ENCODE data around the gene PPM1L. TPM values are rescaled to one million over a fixed set of nuclear protein-coding genes. Genes with fewer than 3 reads are reported as not detected.

PPM1L gene
- total RNA-seq, 1 donor from 2014 or later, result 8.5 TPM

- no peak for TF ChIP-seq CTCF (IDR thresholded peaks at IDR 0.05)
- Mint-ChIP-seq H3K9me3 (ENCODE audit: low read depth) (no peaks in the 10 kb centered on the region), H3K27me3 (ENCODE audit: low read depth) (peaks cover 20% of the 10 kb centered on the region), H3K27ac (ENCODE audit: unreplicated experiment) (no peak overlapping the region), H3K4me1 (ENCODE audit: low read depth) (peaks cover 25% of the 10 kb centered on the region), H3K36me3 (ENCODE audit: low read depth) (no peaks in the 10 kb centered on the region), H3K4me3 (ENCODE audit: unreplicated experiment) (peak overlapping the region; percentile 87)
- no peak for DNase-seq (ENCODE audit: low spot score)
Measured at GRCh38 chr3:160753953-160754352, 2.1 kb upstream of the PPM1L start.

GRCh38 chr3:160754371-160754854 is 1.6 kb upstream of the PPM1L start:
- Mint-ChIP-seq H3K27ac (ENCODE audit: unreplicated experiment) (peak overlapping the region; percentile 97), H3K4me1 (ENCODE audit: low read depth) (peaks cover 25% of the 10 kb centered on the region), H3K36me3 (ENCODE audit: low read depth) (no peaks in the 10 kb centered on the region), H3K9me3 (ENCODE audit: low read depth) (no peaks in the 10 kb centered on the region), H3K27me3 (ENCODE audit: low read depth) (peaks cover 17% of the 10 kb centered on the region), H3K4me3 (ENCODE audit: unreplicated experiment) (peak overlapping the region; percentile 87)
- TF ChIP-seq CTCF (IDR thresholded peaks at IDR 0.05), result no peak
- no peak for DNase-seq (ENCODE audit: low spot score)

GRCh38 chr3:160754855-160755747 is 930 bp upstream of the PPM1L start:
- Mint-ChIP-seq H3K27me3 (ENCODE audit: low read depth) (peaks cover 19% of the 10 kb centered on the region), H3K4me1 (ENCODE audit: low read depth) (peaks cover 25% of the 10 kb centered on the region), H3K27ac (ENCODE audit: unreplicated experiment) (peak overlapping the region; percentile 97), H3K4me3 (ENCODE audit: unreplicated experiment) (peak overlapping the region; percentile 87), H3K36me3 (ENCODE audit: low read depth) (no peaks in the 10 kb centered on the region), H3K9me3 (ENCODE audit: low read depth) (no peaks in the 10 kb centered on the region)
- TF ChIP-seq CTCF (IDR thresholded peaks at IDR 0.05), result no peak
- peak; percentile 96 for DNase-seq (ENCODE audit: low spot score)

GRCh38 chr3:160757233-160758106 is 1.4 kb downstream of the PPM1L start:
- Mint-ChIP-seq H3K27me3 (ENCODE audit: low read depth) (peaks cover 16% of the 10 kb centered on the region), H3K36me3 (ENCODE audit: low read depth) (no peaks in the 10 kb centered on the region), H3K9me3 (ENCODE audit: low read depth) (no peaks in the 10 kb centered on the region), H3K4me1 (ENCODE audit: low read depth) (peaks cover 25% of the 10 kb centered on the region), H3K4me3 (ENCODE audit: unreplicated experiment) (peak overlapping the region; percentile 87), H3K27ac (ENCODE audit: unreplicated experiment) (no peak overlapping the region)
- TF ChIP-seq CTCF (IDR thresholded peaks at IDR 0.05), result no peak
- DNase-seq (ENCODE audit: low spot score), result no peak
